K562 (cell line): ENCODE measurements around the gene VIT. TPM values are rescaled to one million over a fixed set of nuclear protein-coding genes. Genes with fewer than 3 reads are reported as not detected.

Experiments used
- ATAC-seq: fragments of 200-7000 bp; cut with Tn5 transposase; 3 replicates; pipeline ENCODE4 v1.9.1; 2020; ENCODE audit warnings: moderate library complexity
- BruUV-seq: library from RNA; stranded (reverse); fragments of 400-500 nt; replicated peaks from 2 replicates; lab custom pipeline; 2021; lab: Mats Ljungman, UMichigan
- CTCF ChIA-PET: fragments of 300-600 bp; formaldehyde crosslinking; extraction: SDS; loops from one replicate; lab custom pipeline; 2021; ENCODE audit warnings: low intra/inter-chr PET ratio; lab: Yijun Ruan, JAX
- POLR2A ChIA-PET: fragments of 300-600, 350-650 bp; sonication (Branson Sonifier 250); formaldehyde crosslinking; extraction: SDS; loops from one replicate; lab custom pipeline; 2021; ENCODE audit warnings: antibody characterized with exemption, inconsistent platforms; lab: Yijun Ruan, JAX
- DNase-seq, 4 experiments: peaks; one replicate each; pipeline versions ENCODE4 v3.0.0 to v3.0.0-alpha.2; 2011 to 2018; ENCODE audit warnings: low spot score in 3 of 4, mixed read lengths in 3 of 4; ENCODE audit errors: extremely low read depth in 1 of 4
- FAIRE-seq: peaks from 2 replicates; lab custom pipeline; 2011; peaks lifted over from hg19 to GRCh38; lab: Jason Lieb, UNC
- H2AFZ ChIP-seq: 2 replicates; pipeline ENCODE4 v1.6.0; 2011; ENCODE audit warnings: low read depth, low read length, control low read depth, inconsistent platforms
- H3K27ac ChIP-seq: fragments of 200-600 bp; 3 replicates; pipeline ENCODE4 v1.8.0; 2011; ENCODE audit warnings: low read depth, mild to moderate bottlenecking, control low read depth, inconsistent platforms, low read length, moderate library complexity, mixed read lengths; ENCODE audit errors: extremely low read depth
- H3K27me3 ChIP-seq, 2 experiments: fragments of 300-600 bp in 1 of 2; 2 replicates in 1 of 2; 3 replicates in 1 of 2; pipeline versions ENCODE4 v1.6.0 to v1.8.0; 2011; ENCODE audit warnings: inconsistent platforms in 2 of 2, low read length in 2 of 2, mild to moderate bottlenecking in 1 of 2, mixed read lengths in 1 of 2, moderate library complexity in 1 of 2; ENCODE audit not compliant: control insufficient read depth in 2 of 2, insufficient read depth in 2 of 2
- H3K36me3 ChIP-seq: fragments of 300-600 bp; 3 replicates; pipeline ENCODE4 v1.8.0; 2011; ENCODE audit warnings: mild to moderate bottlenecking, low read length, inconsistent platforms; ENCODE audit not compliant: control insufficient read depth, insufficient read depth
- H3K4me1 ChIP-seq, 2 experiments: fragments of 200-600 bp in 1 of 2; replicated peaks in 1 of 2; 2 replicates in 1 of 2; 3 replicates in 1 of 2; pipeline versions ENCODE4 v1.5.1 to v1.8.0; 2011; ENCODE audit warnings: inconsistent platforms in 2 of 2, low read length in 2 of 2, mild to moderate bottlenecking in 1 of 2, mixed read lengths in 1 of 2, moderate library complexity in 1 of 2; ENCODE audit not compliant: control insufficient read depth in 2 of 2, insufficient read depth in 2 of 2
- H3K4me2 ChIP-seq: 2 replicates; pipeline ENCODE4 v1.6.1; 2011; ENCODE audit warnings: low read length, control low read depth, inconsistent platforms, mixed read lengths; ENCODE audit not compliant: insufficient read depth
- H3K4me3 ChIP-seq: fragments of 200-600 bp; sonication (generic), shearing (Covaris generic); 2 replicates; pipeline ENCODE4 v1.5.1; 2016; ENCODE audit warnings: control low read depth, inconsistent platforms
- H3K79me2 ChIP-seq: fragments of 200-600 bp; 3 replicates; pipeline ENCODE4 v1.8.0; 2011; ENCODE audit warnings: low read length, inconsistent platforms; ENCODE audit not compliant: control insufficient read depth, insufficient read depth
- H3K9ac ChIP-seq, 2 experiments: 2 replicates each; pipeline versions ENCODE4 v1.6.0 to v1.6.1; 2011; ENCODE audit warnings: low read depth in 2 of 2, low read length in 2 of 2, control low read depth in 1 of 2, inconsistent platforms in 1 of 2, mild to moderate bottlenecking in 1 of 2, mixed read lengths in 1 of 2; ENCODE audit not compliant: insufficient read depth in 1 of 2
- H3K9me1 ChIP-seq: one replicate; pipeline ENCODE4 v1.6.0; 2011; ENCODE audit warnings: inconsistent platforms, mild to moderate bottlenecking, low read length, moderate library complexity; ENCODE audit not compliant: control insufficient read depth, insufficient read depth
- H3K9me3 ChIP-seq: replicated peaks from 2 replicates; pipeline ENCODE4 v1.5.1; 2011; ENCODE audit warnings: low read depth, low read length, inconsistent platforms; ENCODE audit not compliant: control insufficient read depth, insufficient read depth
- H4K20me1 ChIP-seq: replicated peaks from 2 replicates; pipeline ENCODE4 v1.6.1; 2011; ENCODE audit warnings: low read length, inconsistent platforms, mixed read lengths; ENCODE audit not compliant: control insufficient read depth, insufficient read depth
- ADNP ChIP-seq: fragments of 200-800 bp; sonication (Bioruptor generic); IDR thresholded peaks from 2 replicates; pipeline ENCODE4 v1.6.1; 2016; ENCODE audit warnings: missing genetic modification characterization, missing compliant biosample characterization
- ATF6 ChIP-seq: sonication (generic); formaldehyde crosslinking; IDR thresholded peaks from 2 replicates; pipeline ENCODE4 v1.4.0; 2020; ENCODE audit warnings: mild to moderate bottlenecking, missing genetic modification reagents
- MAFK ChIP-seq: IDR thresholded peaks from 2 replicates; pipeline ENCODE4 v1.6.1; 2011; ENCODE audit warnings: low read length, improper control_type of control experiment
- NFRKB ChIP-seq: fragments of 450-650 bp; IDR thresholded peaks from 2 replicates; pipeline ENCODE4 v1.6.1; 2016; ENCODE audit warnings: low read depth
- PATZ1 ChIP-seq: fragments of 250-450 bp; sonication (Bioruptor Pico); IDR thresholded peaks from 2 replicates; pipeline ENCODE4 v1.5.0; 2020; ENCODE audit warnings: mild to moderate bottlenecking, borderline replicate concordance
- POLR2B ChIP-seq: fragments of 450-650 bp; IDR thresholded peaks from 2 replicates; pipeline ENCODE4 v1.6.1; 2018; ENCODE audit warnings: low read depth; ENCODE audit not compliant: partially characterized antibody
- PRMT5 ChIP-seq: sonication (generic); formaldehyde crosslinking; IDR thresholded peaks from 2 replicates; pipeline ENCODE4 v1.5.0; 2020; ENCODE audit warnings: missing genetic modification reagents
- RBFOX2 ChIP-seq: fragments of 200-400 bp; formaldehyde crosslinking; IDR thresholded peaks from 2 replicates; pipeline ENCODE4 v1.6.1; 2017; ENCODE audit warnings: low read depth, mild to moderate bottlenecking, low read length, moderate library complexity
- SMARCA5 ChIP-seq: fragments of 450-650 bp; IDR thresholded peaks from 2 replicates; pipeline ENCODE4 v1.6.1; 2016
- SP1 ChIP-seq: sonication (generic); formaldehyde crosslinking; IDR thresholded peaks from 2 replicates; pipeline ENCODE4 v1.8.1; 2022; ENCODE audit warnings: mild to moderate bottlenecking, missing genetic modification reagents
- TSHZ1 ChIP-seq: fragments of 250-450 bp; sonication (Bioruptor Pico); IDR thresholded peaks from 2 replicates; pipeline ENCODE4 v1.4.0; 2020; ENCODE audit warnings: mild to moderate bottlenecking, moderate library complexity
- XRCC3 ChIP-seq: fragments of 450-650 bp; IDR thresholded peaks from 2 replicates; pipeline ENCODE4 v1.6.1; 2017; ENCODE audit warnings: mild to moderate bottlenecking, moderate library complexity
- ZNF174 ChIP-seq: fragments of 250-450 bp; sonication (Bioruptor Pico); IDR thresholded peaks from 2 replicates; pipeline ENCODE4 v1.4.0; 2020; ENCODE audit warnings: mild to moderate bottlenecking
- ZNF324 ChIP-seq: fragments of 250-450 bp; sonication (Bioruptor Pico); IDR thresholded peaks from 2 replicates; pipeline ENCODE4 v1.4.0; 2020; ENCODE audit warnings: mild to moderate bottlenecking
- WGBS: fragments of 100-300 bp; shearing (Covaris generic); methylation state at CpG from one replicate; pipeline ENCODE4 v1.1.6; 2016; ENCODE audit warnings: low coverage, mixed read lengths; ENCODE audit not compliant: insufficient coverage; ENCODE audit errors: missing lambda C conversion rate; 5-methylcytosine and 5-hydroxymethylcytosine counted together
- in situ Hi-C: fragments of 300-500 bp; cut with MboI; formaldehyde crosslinking; loops from 4 replicates; pipeline ENCODE4 v1.15.0; 2018; ENCODE audit warnings: inconsistent platforms, mixed read lengths
- intact Hi-C: fragments of 100-400 bp; cut with micrococcal nuclease; formaldehyde crosslinking; loops from 2 replicates; pipeline ENCODE4 v1.14.2; 2022
- polyA plus RNA-seq, 8 experiments: library from polyadenylated mRNA; depleted of rRNA in 4 of 8; stranded (reverse) in 5 of 8; unstranded in 3 of 8; fragments of >200 nt; fragmentation: Nextera tagmentation in 2 of 8; fragmentation: Illumina TruSeq in 1 of 8; extraction: Ambion mirVana in 2 of 8; extraction: Trizol in 1 of 8; gene quantifications; 2 replicates each; pipeline versions ENCODE4 v1.2.1 to v1.2.3, GENCODE V29; 2011 to 2014; ENCODE audit warnings: inconsistent platforms in 1 of 8, missing spikeins in 1 of 8
- total RNA-seq, 7 experiments: library from RNA; depleted of rRNA in 6 of 7; stranded (reverse); fragments of >200 nt in 6 of 7; fragmentation: Illumina TruSeq in 2 of 7; extraction: Trizol in 2 of 7; gene quantifications; 2 replicates each; pipeline versions ENCODE4 v1.2.1 to v1.2.3, GENCODE V29; 2011 to 2021; ENCODE audit warnings: low replicate concordance in 1 of 7

Gene VIT
- total and polyA plus RNA-seq, 9 of the 15 experiments (the other 6 are each of a cell fraction or from before 2014, with no cell fraction given), result not detected

GRCh38 chr2:36655453-36655852 is 41.1 kb upstream of the VIT start:
- no peaks in the 10 kb centered on the region for H3K36me3 ChIP-seq
- FAIRE-seq (no peak), DNase-seq (no peak), ATAC-seq (no peak)
- no TSS peak for BruUV-seq
- no peak overlapping the region for H2AFZ ChIP-seq
- H4K20me1 ChIP-seq, result no peaks in the 10 kb centered on the region
- no peak overlapping the region for H3K27ac ChIP-seq
- H3K27me3 ChIP-seq, result no peaks in the 10 kb centered on the region
- no peak overlapping the region for H3K9ac ChIP-seq
- no peaks in the 10 kb centered on the region for H3K9me3 ChIP-seq
- intact Hi-C loops (no loop called here), in situ Hi-C loops (loop anchor here (5.0 kb wide), 1 partner anchor 303 kb away; no protein-coding TSS in a partner anchor)
- ChIA-PET POLR2A (interaction anchor here (0.7 kb wide), 1 partner anchor 133 kb away, joined by 3 read pairs; no protein-coding TSS in a partner anchor), CTCF (no interaction called here)
- no peaks in the 10 kb centered on the region for H3K4me1 ChIP-seq
- no peaks in the 10 kb centered on the region for H3K9me1 ChIP-seq
- no peak overlapping the region for H3K4me2 ChIP-seq
- no peak overlapping the region for H3K4me3 ChIP-seq
- 0% methylated on average over 4 of the region's 4 CpGs for WGBS
- no peaks in the 10 kb centered on the region for H3K79me2 ChIP-seq
- no peak for TF ChIP-seq PATZ1
- TF ChIP-seq TSHZ1 (CRISPR knock-in tag), result no peak
- TF ChIP-seq ZNF174, result no peak
- TF ChIP-seq RBFOX2, result no peak
- TF ChIP-seq SMARCA5, result no peak
- no peak for TF ChIP-seq POLR2B
- TF ChIP-seq ZNF324 (CRISPR knock-in tag), result no peak
- TF ChIP-seq XRCC3, result no peak
- no peak for TF ChIP-seq ATF6 (CRISPR knock-in tag)
- TF ChIP-seq MAFK, result no peak
- no peak for TF ChIP-seq NFRKB
- no peak for TF ChIP-seq ADNP (tag)
- TF ChIP-seq SP1 (CRISPR knock-in tag), result no peak
- no peak for TF ChIP-seq PRMT5
